Right lobe of liver (tissue), 4 donors: ENCODE measurements around the gene PPP2R5C.

Experiments
- POLR2A ChIP-seq: fragments of 450-650 bp; IDR thresholded peaks from one replicate; pipeline ENCODE4 v1.6.1; 2017; ENCODE audit warnings: antibody characterized with exemption, mild to moderate bottlenecking
- TF ChIP-seq, protein P1 (sequence below), 4 donors: fragments of 200-600 bp in 3 of 4; fragments of 450-650 bp in 1 of 4; IDR thresholded peaks; one replicate each; pipeline versions ENCODE4 v1.5.1 to v1.8.0; 2016 to 2022; ENCODE audit warnings: antibody characterized with exemption in 4 of 4, mild to moderate bottlenecking in 2 of 4
- donor health status: DM: no; HTN: no; CAD: no.
- donor health status: DM: no; HTN: no; CAD: no.
- donor health status: DM: no; HTN: yes; CAD: no.

GRCh38 chr14:101836135-101836534, 74.6 kb downstream of the PPP2R5C start:
- TF ChIP-seq, protein P1, sequence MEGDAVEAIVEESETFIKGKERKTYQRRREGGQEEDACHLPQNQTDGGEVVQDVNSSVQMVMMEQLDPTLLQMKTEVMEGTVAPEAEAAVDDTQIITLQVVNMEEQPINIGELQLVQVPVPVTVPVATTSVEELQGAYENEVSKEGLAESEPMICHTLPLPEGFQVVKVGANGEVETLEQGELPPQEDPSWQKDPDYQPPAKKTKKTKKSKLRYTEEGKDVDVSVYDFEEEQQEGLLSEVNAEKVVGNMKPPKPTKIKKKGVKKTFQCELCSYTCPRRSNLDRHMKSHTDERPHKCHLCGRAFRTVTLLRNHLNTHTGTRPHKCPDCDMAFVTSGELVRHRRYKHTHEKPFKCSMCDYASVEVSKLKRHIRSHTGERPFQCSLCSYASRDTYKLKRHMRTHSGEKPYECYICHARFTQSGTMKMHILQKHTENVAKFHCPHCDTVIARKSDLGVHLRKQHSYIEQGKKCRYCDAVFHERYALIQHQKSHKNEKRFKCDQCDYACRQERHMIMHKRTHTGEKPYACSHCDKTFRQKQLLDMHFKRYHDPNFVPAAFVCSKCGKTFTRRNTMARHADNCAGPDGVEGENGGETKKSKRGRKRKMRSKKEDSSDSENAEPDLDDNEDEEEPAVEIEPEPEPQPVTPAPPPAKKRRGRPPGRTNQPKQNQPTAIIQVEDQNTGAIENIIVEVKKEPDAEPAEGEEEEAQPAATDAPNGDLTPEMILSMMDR (IDR thresholded peaks at IDR 0.05), result no peak
- no peak for TF ChIP-seq POLR2A
